Stimulated activated CD4-positive, alpha-beta T cell treated with anti-CD3 and anti-CD28 coated beads, Interleukin-4, amount 100 ng/mL, for 4 hours (primary cell): ENCODE results near the gene KRT9.
"Not testable (repeated sequence)": the region's sequence is repeated elsewhere in the genome, so short reads cannot be mapped to it uniquely, and the experiment has no call there.

Experiments used
- DNase-seq, 2 experiments: peaks; one replicate each; pipeline ENCODE4 v3.0.0-alpha.2; 2020

Gene KRT9

GRCh38 chr17:41576740-41577139, 4.9 kb upstream of the KRT9 start:
- DNase-seq = not testable (repeated sequence)

- no peak for DNase-seq
Observed at GRCh38 chr17:41575336-41575735, 3.5 kb upstream of the KRT9 start.

- DNase-seq = no peak
Observed at GRCh38 chr17:41567317-41567716, 4.5 kb downstream of the KRT9 start.

GRCh38 chr17:41565338-41565737, 6.5 kb downstream of the KRT9 start:
- no peak for DNase-seq

- no peak for DNase-seq
Observed at GRCh38 chr17:41563607-41564170, 8.2 kb downstream of the KRT9 start.

GRCh38 chr17:41561554-41561953, 10.3 kb downstream of the KRT9 start:
- DNase-seq = no peak

- DNase-seq = no peak
Observed at GRCh38 chr17:41559548-41559947, 12.3 kb downstream of the KRT9 start.

GRCh38 chr17:41556931-41557330, 14.9 kb downstream of the KRT9 start:
- DNase-seq = no peak

- DNase-seq = no peak
Observed at GRCh38 chr17:41556306-41556705, 15.6 kb downstream of the KRT9 start.

GRCh38 chr17:41555105-41555887, 16.6 kb downstream of the KRT9 start:
- no peak for DNase-seq

GRCh38 chr17:41553987-41554680, 17.7 kb downstream of the KRT9 start:
- DNase-seq = no peak

- no peak for DNase-seq
Observed at GRCh38 chr17:41553176-41553575, 18.7 kb downstream of the KRT9 start.

- no peak for DNase-seq
Observed at GRCh38 chr17:41552455-41552854, 19.4 kb downstream of the KRT9 start.

GRCh38 chr17:41551365-41551764, 20.5 kb downstream of the KRT9 start:
- DNase-seq = no peak

GRCh38 chr17:41549596-41550039, 22.2 kb downstream of the KRT9 start:
- no peak for DNase-seq

- DNase-seq = peak; percentile 78 to 80
Observed at GRCh38 chr17:41548844-41549595, 22.8 kb downstream of the KRT9 start.

GRCh38 chr17:41547921-41548843, 23.7 kb downstream of the KRT9 start:
- peak; percentile 50 to 76 for DNase-seq

- DNase-seq = no peak
Observed at GRCh38 chr17:41547378-41547841, 24.4 kb downstream of the KRT9 start.

GRCh38 chr17:41546819-41547218, 25.0 kb downstream of the KRT9 start:
- no peak for DNase-seq

GRCh38 chr17:41545829-41546410, 25.9 kb downstream of the KRT9 start:
- DNase-seq = no peak

- no peak for DNase-seq
Observed at GRCh38 chr17:41544935-41545334, 26.9 kb downstream of the KRT9 start.

GRCh38 chr17:41544491-41544892, 27.4 kb downstream of the KRT9 start:
- no peak for DNase-seq
